Neural progenitor cell (in vitro differentiated cells): Measurements from ENCODE around the gene SPART. TPM values are rescaled to one million over a fixed set of nuclear protein-coding genes. Genes with fewer than 3 reads are reported as not detected.

Source experiments
- DNase-seq: peaks from one replicate; pipeline ENCODE4 v3.0.0-alpha.2; 2016; ENCODE audit warnings: low spot score
- H2AFZ ChIP-seq: fragments of 200-600 bp; sonication (generic); replicated peaks from 2 replicates; pipeline ENCODE4 v1.6.1; 2016; ENCODE audit warnings: antibody characterized with exemption
- H3F3A ChIP-seq: fragments of 200-600 bp; sonication (generic); 2 replicates; pipeline ENCODE4 v1.6.1; 2016; ENCODE audit warnings: antibody characterized with exemption, low read depth
- H3K27ac ChIP-seq: fragments of 200-600 bp; sonication (generic); 2 replicates; pipeline ENCODE4 v1.5.1; 2016; ENCODE audit warnings: mild to moderate bottlenecking
- H3K27me3 ChIP-seq: fragments of 200-600 bp; sonication (generic); 2 replicates; pipeline ENCODE4 v1.6.1; 2016; ENCODE audit warnings: mild to moderate bottlenecking, moderate library complexity
- H3K36me3 ChIP-seq: fragments of 200-600 bp; sonication (generic); 2 replicates; pipeline ENCODE4 v1.5.1; 2016
- H3K4me1 ChIP-seq: fragments of 200-600 bp; sonication (generic); 2 replicates; pipeline ENCODE4 v1.6.1; 2016; ENCODE audit warnings: mixed run types
- H3K4me2 ChIP-seq: fragments of 200-600 bp; sonication (generic); 2 replicates; pipeline ENCODE4 v1.6.1; 2016
- H3K4me3 ChIP-seq: fragments of 200-600 bp; sonication (generic); 2 replicates; pipeline ENCODE4 v1.5.1; 2016
- H3K79me2 ChIP-seq: fragments of 200-600 bp; sonication (generic); 2 replicates; pipeline ENCODE4 v1.6.1; 2016; ENCODE audit warnings: low read depth
- H3K9ac ChIP-seq: fragments of 200-600 bp; sonication (generic); 2 replicates; pipeline ENCODE4 v1.6.1; 2016
- H3K9me3 ChIP-seq: fragments of 200-600 bp; sonication (generic); 2 replicates; pipeline ENCODE4 v1.5.1; 2016; ENCODE audit warnings: low read depth
- H4K20me1 ChIP-seq: fragments of 200-600 bp; sonication (generic); 2 replicates; pipeline ENCODE4 v1.6.1; 2016; ENCODE audit warnings: low read depth
- H3K27ac Mint-ChIP-seq: 3 replicates; pipeline ENCODE4 v1.8.0; 2021; ENCODE audit warnings: mixed read lengths
- H3K27me3 Mint-ChIP-seq: 2 replicates; pipeline ENCODE4 v1.8.0; 2022; ENCODE audit warnings: low read depth, mild to moderate bottlenecking, inconsistent platforms, moderate library complexity, mixed read lengths; ENCODE audit not compliant: insufficient read depth
- H3K36me3 Mint-ChIP-seq: 3 replicates; pipeline ENCODE4 v1.8.0; 2021; ENCODE audit warnings: mixed read lengths
- H3K4me1 Mint-ChIP-seq: 3 replicates; pipeline ENCODE4 v1.8.0; 2021; ENCODE audit warnings: mixed read lengths
- H3K4me3 Mint-ChIP-seq: 3 replicates; pipeline ENCODE4 v1.8.0; 2021; ENCODE audit warnings: mild to moderate bottlenecking, moderate library complexity, mixed read lengths
- H3K9me3 Mint-ChIP-seq: 3 replicates; pipeline ENCODE4 v1.8.0; 2020; ENCODE audit warnings: mixed read lengths
- CTCF ChIP-seq: fragments of 200-600 bp; sonication (generic); IDR thresholded peaks from 2 replicates; pipeline ENCODE4 v1.5.1; 2017; ENCODE audit warnings: antibody characterized with exemption, mild to moderate bottlenecking
- EZH2 ChIP-seq: fragments of 200-600 bp; sonication (generic); IDR thresholded peaks from 2 replicates; pipeline ENCODE4 v1.6.1; 2017; ENCODE audit warnings: antibody characterized with exemption, mild to moderate bottlenecking, moderate library complexity
- EZH2phosphoT487 ChIP-seq: fragments of 200-600 bp; sonication (generic); IDR thresholded peaks from 2 replicates; pipeline ENCODE4 v1.6.1; 2017; ENCODE audit warnings: antibody characterized with exemption
- total RNA-seq: library from RNA; depleted of rRNA; stranded (reverse); fragments of >200 nt; gene quantifications from 2 replicates; pipeline ENCODE4 v1.2.3, GENCODE V29; 2015; ENCODE audit warnings: low replicate concordance

Gene SPART
- total RNA-seq, 1 donor from 2014 or later = 70.9 TPM

DNA sequence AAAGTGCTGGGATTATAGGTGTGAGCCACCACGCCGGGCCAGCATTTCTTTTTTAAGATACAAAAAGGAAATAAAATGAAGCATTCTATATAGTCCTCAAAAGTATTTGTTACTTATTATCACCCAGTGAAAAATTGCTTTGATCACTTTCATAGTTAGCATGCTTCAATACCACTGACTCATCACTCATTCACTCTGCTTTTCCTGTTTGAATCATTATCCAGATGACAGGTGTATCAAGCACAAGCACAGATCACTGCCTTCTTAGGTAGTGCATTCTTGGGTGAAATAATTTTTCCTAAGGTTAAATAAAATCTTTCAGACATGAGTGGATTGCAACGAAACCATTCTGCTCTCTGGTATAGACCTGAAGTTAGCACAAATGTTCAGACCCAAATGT is 35.8 kb upstream of the SPART start:
- Histone ChIP-seq H3K36me3 (no peaks in the 10 kb centered on the region), H3K4me1 (no peaks in the 10 kb centered on the region), H3K79me2 (no peaks in the 10 kb centered on the region), H3F3A (no peaks in the 10 kb centered on the region), H2AFZ (no peak overlapping the region), H3K27me3 (no peaks in the 10 kb centered on the region), H3K4me3 (no peak overlapping the region), H3K27ac (no peak overlapping the region), H4K20me1 (no peaks in the 10 kb centered on the region), H3K9ac (no peak overlapping the region), H3K9me3 (no peaks in the 10 kb centered on the region), H3K4me2 (no peak overlapping the region)
- Mint-ChIP-seq H3K27ac (no peak overlapping the region), H3K9me3 (no peaks in the 10 kb centered on the region), H3K36me3 (no peaks in the 10 kb centered on the region), H3K27me3 (no peaks in the 10 kb centered on the region), H3K4me3 (no peak overlapping the region), H3K4me1 (no peaks in the 10 kb centered on the region)
- DNase-seq = no peak
- TF ChIP-seq EZH2 (no peak), EZH2phosphoT487 (no peak), CTCF (no peak)

GRCh38 chr13:36377826-36378468 is 31.8 kb upstream of the SPART start:
- no peaks in the 10 kb centered on the region for H3F3A ChIP-seq
- no peak for DNase-seq
- Mint-ChIP-seq H3K4me3 (no peak overlapping the region), H3K36me3 (no peaks in the 10 kb centered on the region), H3K9me3 (no peaks in the 10 kb centered on the region), H3K27me3 (peaks cover 2% of the 10 kb centered on the region), H3K27ac (no peak overlapping the region), H3K4me1 (no peaks in the 10 kb centered on the region)
- H2AFZ ChIP-seq = no peak overlapping the region
- H3K4me2 ChIP-seq = no peak overlapping the region
- H3K27me3 ChIP-seq = no peaks in the 10 kb centered on the region
- no peak for TF ChIP-seq EZH2
- TF ChIP-seq CTCF = no peak
- no peak for TF ChIP-seq EZH2phosphoT487
- no peaks in the 10 kb centered on the region for H3K36me3 ChIP-seq
- H3K9me3 ChIP-seq = no peaks in the 10 kb centered on the region
- no peaks in the 10 kb centered on the region for H3K4me1 ChIP-seq
- H4K20me1 ChIP-seq = no peaks in the 10 kb centered on the region
- H3K4me3 ChIP-seq = no peak overlapping the region
- H3K27ac ChIP-seq = no peak overlapping the region
- H3K9ac ChIP-seq = no peak overlapping the region
- H3K79me2 ChIP-seq = no peaks in the 10 kb centered on the region

DNA sequence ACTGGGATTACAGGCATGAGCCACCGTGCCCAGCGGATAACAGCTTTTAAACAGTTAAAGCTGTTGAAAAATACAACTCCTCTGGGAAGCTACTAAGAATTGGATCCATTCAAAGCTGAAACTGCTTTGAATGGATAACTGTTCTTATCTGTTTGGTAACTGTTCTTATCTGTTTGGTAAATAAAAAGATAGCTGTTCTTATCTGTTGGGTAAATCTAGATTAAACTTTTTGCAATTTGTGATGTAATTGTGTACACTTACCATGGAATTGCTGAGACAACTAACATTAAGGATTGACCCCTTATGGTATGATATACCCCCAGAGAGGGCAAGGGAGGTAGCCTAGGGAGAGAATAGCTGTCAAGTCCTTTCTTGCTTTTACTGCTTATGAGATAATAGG is 27.9 kb upstream of the SPART start:
- Histone ChIP-seq H2AFZ (no peak overlapping the region), H3K4me3 (no peak overlapping the region), H3F3A (no peaks in the 10 kb centered on the region), H3K4me1 (no peaks in the 10 kb centered on the region), H3K79me2 (no peaks in the 10 kb centered on the region), H3K27me3 (no peaks in the 10 kb centered on the region), H3K9ac (no peak overlapping the region), H3K36me3 (no peaks in the 10 kb centered on the region), H4K20me1 (no peaks in the 10 kb centered on the region), H3K9me3 (no peaks in the 10 kb centered on the region), H3K4me2 (no peak overlapping the region), H3K27ac (no peak overlapping the region)
- peaks cover 2% of the 10 kb centered on the region for H3K27me3 Mint-ChIP-seq
- no peak overlapping the region for H3K27ac Mint-ChIP-seq
- no peaks in the 10 kb centered on the region for H3K4me1 Mint-ChIP-seq
- no peak for DNase-seq
- H3K9me3 Mint-ChIP-seq = no peaks in the 10 kb centered on the region
- no peak overlapping the region for H3K4me3 Mint-ChIP-seq
- peaks cover 2% of the 10 kb centered on the region for H3K36me3 Mint-ChIP-seq
- TF ChIP-seq EZH2phosphoT487 (no peak), EZH2 (no peak), CTCF (no peak)
